HG03280 (cell line): ENCODE results near the gene DMPK.

Source experiments
- ATAC-seq: cut with Tn5 transposase; IDR thresholded peaks from one replicate; pipeline ENCODE4 v1.9.1; 2021; ENCODE audit warnings: mild to moderate bottlenecking, moderate library complexity; ENCODE audit not compliant: unreplicated experiment

Gene DMPK

DNA sequence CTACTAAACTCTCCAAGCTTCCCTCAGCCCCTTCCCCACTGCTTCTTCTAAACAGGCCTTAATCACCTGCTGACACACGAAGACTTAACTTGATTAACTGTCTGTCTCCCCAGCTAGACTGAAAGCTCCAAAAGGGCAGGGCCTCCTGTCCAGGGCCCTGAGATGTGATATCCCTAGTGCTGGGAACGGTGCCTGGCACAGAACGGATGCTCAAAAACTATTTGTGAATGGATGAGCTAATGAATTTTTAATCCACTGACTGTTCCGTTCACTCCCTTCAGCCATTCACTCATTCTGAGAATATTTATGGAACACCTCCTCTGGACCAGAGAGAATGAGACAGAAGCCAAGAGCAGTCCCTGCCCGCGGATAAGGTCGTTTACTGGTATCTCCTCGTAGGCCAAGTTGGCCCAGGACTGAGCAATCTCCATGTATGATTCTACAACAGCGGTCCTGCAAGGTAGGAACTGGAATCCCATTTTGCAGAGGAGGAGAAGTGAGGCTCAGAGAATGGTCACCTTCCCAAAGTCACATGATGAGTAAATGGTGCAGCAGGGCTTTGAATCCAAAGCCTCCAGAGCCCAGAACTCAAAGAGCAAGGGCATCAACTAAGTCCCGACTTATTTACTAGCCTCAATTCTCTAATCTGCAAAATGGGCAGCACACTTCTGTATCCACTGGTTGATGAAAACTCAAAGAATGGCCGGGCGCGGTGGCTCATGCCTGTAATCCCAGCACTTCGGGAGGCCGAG is 6.9 kb upstream of the DMPK start:
- ATAC-seq = no peak

DNA sequence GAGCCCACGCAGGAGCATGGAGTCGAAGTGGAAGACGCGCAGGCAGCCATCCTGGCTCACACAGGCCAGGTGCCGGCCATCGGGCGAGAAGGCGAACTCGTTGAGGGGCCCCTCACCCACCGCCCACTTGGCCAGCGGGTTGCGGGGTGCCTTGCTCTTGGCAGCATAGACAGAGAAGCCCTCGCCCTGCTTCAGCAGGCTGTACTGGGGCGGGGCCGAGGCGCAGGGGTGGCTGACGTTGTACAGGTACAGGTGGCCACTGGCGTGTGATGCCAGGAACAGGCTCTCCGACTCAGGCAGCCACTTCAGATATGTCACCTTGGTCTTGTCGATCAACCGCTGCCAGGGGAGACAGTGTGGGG is 4.2 kb upstream of the DMPK start:
- no peak for ATAC-seq

GRCh38 chr19:45785781-45786532 is 3.7 kb upstream of the DMPK start:
- no peak for ATAC-seq

- ATAC-seq = no peak
These were observed 2.8 kb upstream of the DMPK start for GRCh38 chr19:45785097-45785496.

DNA sequence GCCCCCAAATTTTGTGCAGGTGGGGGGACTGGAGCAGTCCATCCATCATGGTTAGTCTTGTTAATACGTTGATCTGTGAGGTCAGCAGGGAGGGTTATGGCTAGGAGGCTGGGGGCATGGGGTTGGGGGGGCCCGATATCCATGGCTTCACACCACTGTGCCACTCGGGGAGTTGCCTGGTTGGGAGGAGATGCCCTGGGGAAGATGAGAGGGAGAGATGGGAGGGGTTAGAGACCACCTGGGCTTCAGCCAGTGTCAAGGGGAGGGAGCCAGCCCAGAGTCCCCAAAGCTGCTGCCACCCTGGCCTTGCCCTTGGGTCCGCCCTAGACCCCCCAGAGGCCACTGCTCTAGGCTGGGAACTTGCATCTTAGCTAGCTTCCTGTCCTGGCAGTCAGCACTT is 1.8 kb upstream of the DMPK start:
- ATAC-seq = no peak

DNA sequence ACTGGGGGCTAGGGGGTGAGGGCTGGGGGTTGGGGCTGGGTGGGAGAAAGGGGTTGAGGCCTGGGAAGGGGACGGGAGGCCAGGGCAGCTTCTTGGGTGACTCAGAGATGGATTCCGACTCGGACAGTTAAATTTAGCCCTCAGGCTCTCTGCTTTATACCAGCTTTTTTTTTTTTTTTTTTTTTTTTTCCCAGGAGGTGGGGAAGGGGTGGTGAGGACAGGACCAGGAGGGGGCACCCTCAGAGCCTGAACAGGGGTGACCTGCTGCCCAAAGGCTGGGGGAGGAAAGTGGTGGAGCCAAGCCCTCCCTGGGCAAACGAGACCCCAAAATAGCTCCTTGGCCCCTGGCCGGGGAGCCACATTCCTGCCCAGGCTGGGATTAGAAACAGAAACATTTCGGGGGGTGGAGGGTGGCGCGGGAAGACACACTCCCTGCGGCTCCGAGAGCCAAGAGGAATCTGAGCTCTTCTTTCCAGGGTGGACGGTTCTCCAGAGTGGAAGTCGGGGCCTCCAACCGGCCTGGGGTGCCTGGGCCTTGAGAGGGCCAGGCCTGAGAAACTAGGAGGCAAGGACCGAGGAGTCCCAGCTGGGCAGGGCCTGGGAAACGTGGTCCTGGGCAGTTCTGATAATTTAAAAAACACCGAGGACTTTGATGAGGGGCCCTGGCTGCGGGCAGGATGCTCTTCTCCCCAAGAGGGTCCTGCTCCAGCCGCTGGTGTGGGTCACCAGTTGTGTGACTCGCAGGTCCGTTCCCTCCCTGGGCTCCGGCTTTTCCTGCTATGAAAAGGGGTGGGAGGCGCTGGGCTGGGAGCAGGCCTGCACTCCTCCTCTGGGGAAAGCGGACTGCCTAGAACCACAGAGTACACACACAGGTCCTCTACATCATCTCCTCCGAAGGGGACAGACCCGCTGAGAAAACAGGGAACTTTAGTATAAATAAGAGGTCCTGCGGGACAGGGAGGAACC is 813 bp upstream of the DMPK start:
- no peak for ATAC-seq

- ATAC-seq = no peak
These were observed 802 bp downstream of the DMPK start for GRCh38 chr19:45781214-45782161.

- ATAC-seq = no peak
These were observed 1.7 kb downstream of the DMPK start for GRCh38 chr19:45780448-45781213.

DNA sequence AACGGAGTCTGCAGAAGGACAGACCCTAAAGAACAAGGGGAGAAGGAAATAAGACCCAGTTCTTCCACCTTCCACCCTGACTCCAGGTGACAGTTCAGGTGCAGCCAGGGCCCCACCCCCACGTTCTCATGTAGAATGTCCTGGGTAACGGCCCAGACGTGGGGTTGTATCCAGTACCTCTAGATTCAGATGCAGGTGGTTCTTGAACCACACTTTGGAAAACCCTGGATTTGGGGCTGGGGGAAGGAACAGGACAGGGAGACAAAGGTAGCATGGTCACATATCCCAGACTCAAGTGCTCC is 2.2 kb downstream of the DMPK start:
- ATAC-seq = no peak

- no peak for ATAC-seq
These were observed 2.8 kb downstream of the DMPK start for GRCh38 chr19:45779231-45780145.

DNA sequence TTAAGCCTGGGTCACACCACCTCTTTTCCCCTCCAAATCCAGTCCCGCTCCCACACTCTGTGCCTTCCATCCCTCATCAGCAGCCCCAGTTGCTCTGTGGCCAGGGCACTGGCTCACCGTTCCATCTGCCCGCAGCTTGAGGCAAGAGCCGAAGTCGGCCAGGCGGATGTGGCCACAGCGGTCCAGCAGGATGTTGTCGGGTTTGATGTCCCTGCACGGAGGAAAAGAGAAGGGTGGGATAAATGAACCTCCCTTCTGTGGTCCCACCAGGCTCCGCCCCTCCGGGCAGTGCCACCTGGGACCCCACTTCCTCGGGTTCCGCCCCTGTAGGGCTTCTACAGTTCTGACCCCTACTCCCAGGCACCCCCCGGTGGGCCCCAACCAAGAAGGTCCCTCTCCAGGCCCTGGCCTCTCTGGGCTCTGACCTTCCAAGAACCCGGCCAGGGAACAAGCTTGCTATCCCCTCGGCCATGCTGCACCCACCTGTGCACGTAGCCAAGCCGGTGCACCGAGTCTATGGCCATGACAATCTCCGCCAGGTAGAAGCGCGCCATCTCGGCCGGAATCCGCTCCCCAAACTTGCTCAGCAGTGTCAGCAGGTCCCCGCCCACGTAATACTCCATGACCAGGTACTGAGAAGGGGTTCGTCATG is 4.2 kb downstream of the DMPK start:
- ATAC-seq = no peak

DNA sequence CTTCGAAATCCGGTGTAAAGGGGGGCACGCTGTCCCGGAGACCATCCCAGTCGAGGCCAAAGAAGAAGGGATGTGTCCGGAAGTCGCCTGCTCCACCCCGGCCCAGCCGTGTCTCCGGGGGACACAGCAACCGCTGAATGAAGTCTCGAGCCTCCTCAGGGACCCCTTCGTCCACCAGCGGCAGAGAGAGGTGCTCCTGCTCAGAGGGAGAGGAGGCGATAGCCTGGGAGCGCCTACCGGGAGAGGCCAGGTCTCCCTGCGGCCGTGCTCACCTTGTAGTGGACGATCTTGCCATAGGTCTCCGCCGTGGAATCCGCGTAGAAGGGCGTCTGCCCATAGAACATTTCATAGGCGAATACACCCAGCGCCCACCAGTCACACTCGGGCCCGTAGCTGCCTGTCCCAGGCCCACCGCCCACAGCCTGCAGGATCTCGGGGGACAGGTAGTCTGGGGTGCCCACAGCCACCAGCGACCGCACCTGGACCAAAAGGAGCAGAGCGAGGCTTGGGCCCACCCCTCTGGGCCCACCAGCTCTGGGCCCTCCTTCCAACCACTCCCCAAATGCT is 4.8 kb downstream of the DMPK start:
- no peak for ATAC-seq

DNA sequence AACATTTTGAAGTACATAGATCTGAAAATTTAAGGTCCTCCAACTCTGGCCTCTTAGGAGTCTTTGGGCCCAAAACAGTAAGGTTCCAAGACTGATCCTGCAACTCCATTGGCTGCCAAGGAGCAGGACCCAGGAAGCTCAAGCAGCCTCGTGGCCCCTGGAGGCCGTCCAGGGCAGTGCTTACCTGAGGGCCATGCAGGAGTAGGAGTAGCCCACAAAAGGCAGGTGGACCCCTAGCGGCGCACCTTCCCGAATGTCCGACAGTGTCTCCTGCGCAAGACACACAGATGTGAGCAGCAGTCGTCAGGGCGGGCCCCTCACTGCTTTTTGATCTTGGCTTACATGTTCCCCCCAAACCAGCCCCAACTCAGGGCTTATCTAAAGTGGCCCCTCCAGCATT is 7.5 kb downstream of the DMPK start:
- no peak for ATAC-seq

DNA sequence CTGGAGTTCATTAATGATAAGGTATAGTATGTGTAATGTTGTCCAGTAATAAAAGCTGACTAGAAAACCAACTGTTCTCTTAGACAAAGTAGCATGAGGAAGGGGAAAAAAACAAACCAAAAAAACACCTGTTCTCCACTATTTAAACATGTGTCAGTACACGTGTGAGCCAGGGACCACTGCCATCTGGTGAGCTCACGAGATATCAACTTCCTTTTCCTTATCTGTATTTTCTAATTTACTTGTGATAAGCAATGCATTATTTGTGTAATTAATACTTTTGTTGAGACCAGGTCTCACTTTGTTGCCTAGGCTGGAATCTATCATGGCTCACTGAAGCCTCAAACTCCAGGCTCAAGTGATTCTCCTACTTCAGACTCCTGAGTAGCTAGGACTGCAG is 8.9 kb downstream of the DMPK start:
- ATAC-seq = no peak

GRCh38 chr19:45772912-45773311 is 9.4 kb downstream of the DMPK start:
- no peak for ATAC-seq

GRCh38 chr19:45772130-45772840 is 10.0 kb downstream of the DMPK start:
- ATAC-seq = no peak

DNA sequence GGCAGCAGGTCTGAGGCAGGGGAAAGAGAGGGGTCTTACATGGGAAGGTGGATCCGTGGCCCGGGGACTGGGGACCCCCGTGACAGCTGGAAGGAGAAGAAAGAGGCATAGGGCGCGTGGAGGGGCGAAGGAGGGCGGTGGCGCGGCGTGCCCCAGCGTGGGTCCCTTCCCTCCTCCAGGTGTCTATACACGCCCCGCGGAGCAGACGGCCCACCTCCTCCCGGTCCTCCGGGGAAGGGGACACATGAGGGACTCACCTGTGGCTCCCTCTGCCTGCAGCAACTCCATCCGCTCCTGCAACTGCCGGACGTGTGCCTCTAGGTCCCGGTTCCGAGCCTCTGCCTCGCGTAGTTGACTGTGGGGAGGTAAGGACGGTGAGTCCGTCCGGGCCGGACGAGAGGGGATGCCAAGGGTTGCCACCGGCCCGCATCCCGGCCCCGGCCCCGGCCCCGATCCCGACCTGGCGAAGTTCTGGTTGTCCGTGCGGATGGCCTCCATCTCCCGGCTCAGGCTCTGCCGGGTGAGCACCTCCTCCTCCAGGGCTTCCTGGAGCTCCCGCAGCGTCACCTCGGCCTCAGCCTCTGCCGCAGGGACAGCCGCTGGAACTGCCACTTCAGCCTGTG is 10.9 kb downstream of the DMPK start:
- no peak for ATAC-seq
